Neural cell (in vitro differentiated cells): ENCODE results near the gene H1-8.

Experiments
- CTCF ChIP-seq: fragments of 450-650 bp; IDR thresholded peaks from 2 replicates; pipeline ENCODE4 v1.5.1; 2014; ENCODE audit warnings: antibody characterized with exemption, mild to moderate bottlenecking, moderate library complexity; ENCODE audit not compliant: poor library complexity, severe bottlenecking
- EP300 ChIP-seq: fragments of 450-650 bp; conservative IDR thresholded peaks from 2 replicates; pipeline ENCODE4 v1.6.1; 2014; ENCODE audit warnings: antibody characterized with exemption, mild to moderate bottlenecking, moderate library complexity; ENCODE audit not compliant: poor library complexity, severe bottlenecking
- EZH2 ChIP-seq: fragments of 200-600, 300-800 bp; shearing (Covaris generic), sonication (generic); IDR thresholded peaks from 2 replicates; pipeline ENCODE4 v1.6.1; 2014; ENCODE audit warnings: antibody characterized with exemption, low read length, borderline replicate concordance, mild to moderate bottlenecking; ENCODE audit not compliant: insufficient read depth, poor library complexity, severe bottlenecking
- MXI1 ChIP-seq: fragments of 450-650 bp; conservative IDR thresholded peaks from 2 replicates; pipeline ENCODE4 v1.6.1; 2014; ENCODE audit warnings: antibody characterized with exemption, mild to moderate bottlenecking; ENCODE audit not compliant: poor library complexity, severe bottlenecking
- POLR2AphosphoS5 ChIP-seq: IDR thresholded peaks from 2 replicates; pipeline ENCODE4 v1.6.1; 2012
- RAD21 ChIP-seq: fragments of 450-650 bp; conservative IDR thresholded peaks from 2 replicates; pipeline ENCODE4 v1.6.1; 2014; ENCODE audit warnings: antibody characterized with exemption, mild to moderate bottlenecking, moderate library complexity
- REST ChIP-seq: IDR thresholded peaks from 2 replicates; pipeline ENCODE4 v1.6.1; 2012; ENCODE audit warnings: borderline replicate concordance
- SMC3 ChIP-seq: fragments of 450-650 bp; conservative IDR thresholded peaks from 2 replicates; pipeline ENCODE4 v1.6.1; 2014; ENCODE audit warnings: antibody characterized with exemption, mild to moderate bottlenecking, moderate library complexity; ENCODE audit not compliant: poor library complexity
- TAF1 ChIP-seq: IDR thresholded peaks from 2 replicates; pipeline ENCODE4 v1.6.1; 2012; ENCODE audit warnings: low read depth

- TF ChIP-seq CTCF (no peak), MXI1 (no peak), POLR2AphosphoS5 (no peak), RAD21 (no peak), EZH2 (no peak), EP300 (no peak), TAF1 (no peak), REST (no peak), SMC3 (no peak)
Measured at GRCh38 chr3:129599073-129599472, 56.1 kb downstream of the H1-8 start.
